ENCODE data around the gene MRPL40. TPM values are rescaled to one million over a fixed set of nuclear protein-coding genes. Genes with fewer than 3 reads are reported as not detected.

Gene MRPL40
- total RNA-seq, 4 donors from 2014 or later, result 7.0 to 27.2 (median 10.2) TPM

DNA sequence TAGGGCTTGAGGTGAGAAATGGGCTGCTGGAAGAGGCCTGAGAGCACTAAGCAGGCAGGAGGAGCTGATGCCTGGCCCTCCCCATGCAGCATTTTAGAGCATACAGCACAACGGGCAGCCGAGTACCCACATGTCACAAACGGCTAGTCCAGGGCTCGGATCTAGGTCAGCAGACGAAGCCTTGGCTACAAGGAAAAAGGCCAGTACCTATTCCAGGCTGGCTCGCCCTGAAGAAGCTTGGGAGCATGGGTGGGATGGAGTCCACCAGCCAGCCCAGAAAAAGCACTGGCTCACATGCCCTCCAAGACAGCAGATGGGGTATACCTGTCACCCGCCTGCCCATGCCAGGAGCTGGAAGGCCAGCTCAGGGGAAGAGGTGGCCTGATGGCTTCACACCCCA lies 37.1 kb downstream of the MRPL40 start:
- Histone ChIP-seq H3K4me3 (no peak overlapping the region), H3K27me3 (no peaks in the 10 kb centered on the region), H3K9me3 (no peaks in the 10 kb centered on the region), H3K27ac (no peak overlapping the region), H3K4me1 (no peaks in the 10 kb centered on the region), H3K36me3 (peaks cover 0 to 100% (median 2%) of the 10 kb centered on the region in 3 donors)
- TF ChIP-seq POLR2A (IDR thresholded peaks at IDR 0.05), result no peak
- TF ChIP-seq, protein P1, sequence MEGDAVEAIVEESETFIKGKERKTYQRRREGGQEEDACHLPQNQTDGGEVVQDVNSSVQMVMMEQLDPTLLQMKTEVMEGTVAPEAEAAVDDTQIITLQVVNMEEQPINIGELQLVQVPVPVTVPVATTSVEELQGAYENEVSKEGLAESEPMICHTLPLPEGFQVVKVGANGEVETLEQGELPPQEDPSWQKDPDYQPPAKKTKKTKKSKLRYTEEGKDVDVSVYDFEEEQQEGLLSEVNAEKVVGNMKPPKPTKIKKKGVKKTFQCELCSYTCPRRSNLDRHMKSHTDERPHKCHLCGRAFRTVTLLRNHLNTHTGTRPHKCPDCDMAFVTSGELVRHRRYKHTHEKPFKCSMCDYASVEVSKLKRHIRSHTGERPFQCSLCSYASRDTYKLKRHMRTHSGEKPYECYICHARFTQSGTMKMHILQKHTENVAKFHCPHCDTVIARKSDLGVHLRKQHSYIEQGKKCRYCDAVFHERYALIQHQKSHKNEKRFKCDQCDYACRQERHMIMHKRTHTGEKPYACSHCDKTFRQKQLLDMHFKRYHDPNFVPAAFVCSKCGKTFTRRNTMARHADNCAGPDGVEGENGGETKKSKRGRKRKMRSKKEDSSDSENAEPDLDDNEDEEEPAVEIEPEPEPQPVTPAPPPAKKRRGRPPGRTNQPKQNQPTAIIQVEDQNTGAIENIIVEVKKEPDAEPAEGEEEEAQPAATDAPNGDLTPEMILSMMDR (IDR thresholded peaks at IDR 0.05), result no peak
- DNase-seq, result no peak

DNA sequence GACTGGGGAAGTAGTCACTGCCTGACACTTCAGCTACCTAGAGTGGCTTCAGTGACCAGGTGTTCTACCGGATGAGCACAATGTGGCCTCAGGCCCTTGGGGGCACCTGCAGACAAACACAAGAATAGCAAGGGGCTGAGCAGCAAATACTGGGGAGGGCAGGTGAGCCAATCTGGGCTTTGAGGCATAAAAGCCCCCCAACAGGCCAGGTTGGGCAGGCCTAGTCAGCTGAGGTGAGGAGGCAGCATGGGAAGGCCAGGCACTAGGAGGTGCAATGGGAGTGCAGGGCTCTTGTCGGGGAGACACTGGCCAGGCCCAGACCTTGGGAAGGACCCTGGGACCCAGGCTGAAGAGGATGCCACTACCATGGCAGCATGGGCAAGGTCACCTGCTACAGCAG lies 37.7 kb downstream of the MRPL40 start:
- H3K36me3 ChIP-seq, result peaks cover 0 to 100% (median 2%) of the 10 kb centered on the region in 3 donors

DNA sequence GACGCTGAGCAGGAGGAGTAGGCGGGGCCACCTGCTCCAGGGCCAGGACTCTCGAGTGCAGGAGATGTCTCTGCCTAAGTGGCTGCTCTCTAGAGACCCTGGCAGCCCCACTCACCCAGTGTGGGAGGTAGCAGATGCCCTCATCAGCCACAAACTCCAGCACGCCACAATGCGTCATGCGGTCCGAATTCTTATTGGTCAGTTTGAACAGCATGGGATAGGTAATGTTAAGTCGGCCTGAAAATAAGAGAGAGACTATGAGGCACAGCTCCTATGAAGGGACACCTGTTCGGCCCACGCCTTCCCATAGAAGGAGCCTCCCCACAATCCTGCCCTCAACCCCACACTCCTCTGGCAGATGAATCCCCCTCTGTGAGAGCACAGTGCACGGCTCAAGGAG lies 39.2 kb downstream of the MRPL40 start:
- Histone ChIP-seq H3K4me1 (no peaks in the 10 kb centered on the region), H3K27me3 (no peaks in the 10 kb centered on the region), H3K27ac (no peak overlapping the region), H3K4me3 (no peak overlapping the region), H3K36me3 (peaks cover 0 to 88% (median 0%) of the 10 kb centered on the region in 3 donors), H3K9me3 (no peaks in the 10 kb centered on the region)
- DNase-seq, result no peak
- TF ChIP-seq, protein P1 (IDR thresholded peaks at IDR 0.05), result no peak
- no peak for TF ChIP-seq POLR2A (IDR thresholded peaks at IDR 0.05)

More for the DNA sequence above, 37.7 kb downstream of the MRPL40 start:
- Histone ChIP-seq H3K27me3 (no peaks in the 10 kb centered on the region), H3K4me3 (no peak overlapping the region), H3K27ac (no peak overlapping the region), H3K9me3 (no peaks in the 10 kb centered on the region), H3K4me1 (no peaks in the 10 kb centered on the region)
- TF ChIP-seq POLR2A (IDR thresholded peaks at IDR 0.05), result no peak
- TF ChIP-seq, protein P1 (IDR thresholded peaks at IDR 0.05), result no peak
- DNase-seq, result no peak

DNA sequence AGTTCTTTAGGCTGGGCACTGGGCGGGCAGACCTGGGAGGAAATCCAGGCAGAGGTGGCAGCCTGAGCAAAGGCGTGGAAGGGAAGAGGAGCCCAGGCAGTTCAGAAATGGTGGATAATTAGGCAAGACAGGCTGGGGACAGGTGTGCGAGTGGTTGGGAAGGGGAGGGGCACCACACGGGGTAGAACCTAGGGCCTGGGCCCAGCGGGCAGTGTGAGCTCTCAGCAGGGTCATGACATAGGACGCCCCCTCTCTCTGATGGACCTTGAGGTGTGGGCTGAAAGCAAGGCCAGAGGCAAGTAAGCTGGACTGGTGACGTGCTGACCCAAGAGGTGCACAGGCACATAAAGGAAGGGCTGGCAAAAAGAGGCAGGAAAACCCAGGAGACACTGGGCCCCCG lies 39.9 kb downstream of the MRPL40 start:
- H3K27ac ChIP-seq, result no peak overlapping the region
- H3K4me3 ChIP-seq, result no peak overlapping the region
- peaks cover 0 to 82% (median 0%) of the 10 kb centered on the region in 3 donors for H3K36me3 ChIP-seq
- peaks cover 0 to 3% (median 0%) of the 10 kb centered on the region in 4 donors for H3K4me1 ChIP-seq
- no peak for TF ChIP-seq POLR2A (IDR thresholded peaks at IDR 0.05)
- TF ChIP-seq, protein P1 (IDR thresholded peaks at IDR 0.05), result no peak
- no peaks in the 10 kb centered on the region for H3K9me3 ChIP-seq
- H3K27me3 ChIP-seq, result no peaks in the 10 kb centered on the region
- no peak for DNase-seq

DNA sequence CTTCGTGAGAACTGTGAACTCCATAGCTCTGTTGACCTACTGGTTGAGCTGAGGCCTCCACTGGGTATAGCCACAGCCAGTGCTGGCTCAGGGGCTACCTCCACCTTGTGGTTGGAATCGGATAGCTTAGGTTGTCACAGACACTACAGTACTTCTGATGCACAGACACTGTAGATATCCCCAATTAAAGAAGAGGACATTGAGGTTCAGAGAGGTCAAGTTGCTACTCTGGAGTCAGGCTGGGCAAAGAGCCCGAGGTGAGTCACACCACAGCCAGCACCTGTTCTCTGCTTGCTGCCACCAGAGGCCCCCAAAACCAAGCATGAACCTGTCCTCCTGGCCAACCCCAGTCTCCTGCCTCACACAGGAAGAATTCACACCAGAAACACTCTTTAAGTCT lies 41.2 kb downstream of the MRPL40 start:
- no peaks in the 10 kb centered on the region for H3K9me3 ChIP-seq
- no peaks in the 10 kb centered on the region for H3K27me3 ChIP-seq
- TF ChIP-seq POLR2A (IDR thresholded peaks at IDR 0.05), result no peak
- TF ChIP-seq, protein P1 (IDR thresholded peaks at IDR 0.05), result no peak
- H3K4me1 ChIP-seq, result peaks cover 0 to 13% (median 4%) of the 10 kb centered on the region in 4 donors
- H3K36me3 ChIP-seq, result peaks cover 0 to 68% (median 0%) of the 10 kb centered on the region in 3 donors
- no peak for DNase-seq
- no peak overlapping the region for H3K4me3 ChIP-seq
- H3K27ac ChIP-seq, result no peak overlapping the region

DNA sequence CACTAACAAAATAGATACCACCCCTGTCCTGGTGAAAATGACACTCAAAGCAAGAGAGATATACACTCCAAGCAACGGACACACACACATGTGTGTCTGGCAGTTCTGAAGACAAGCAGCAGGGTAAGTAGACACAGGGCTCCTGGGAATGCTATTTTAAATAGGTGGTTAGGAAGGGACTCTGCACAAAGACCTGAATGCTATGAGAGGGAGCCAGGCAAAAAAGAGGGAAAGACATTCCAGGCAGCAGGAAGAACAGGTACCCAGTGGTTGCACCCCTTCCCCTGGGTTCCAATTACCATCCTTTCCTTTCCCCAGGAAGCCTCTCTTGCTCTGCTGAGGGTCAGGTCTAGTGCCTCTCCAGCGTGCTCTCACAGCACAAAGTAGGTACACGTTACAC lies 43.7 kb downstream of the MRPL40 start:
- no peak for DNase-seq
- Histone ChIP-seq H3K9me3 (no peaks in the 10 kb centered on the region), H3K27ac (no peak overlapping the region), H3K36me3 (peaks cover 0 to 44% (median 0%) of the 10 kb centered on the region in 3 donors), H3K4me3 (no peak overlapping the region), H3K27me3 (no peaks in the 10 kb centered on the region), H3K4me1 (peaks cover 0 to 21% (median 6%) of the 10 kb centered on the region in 4 donors)
- TF ChIP-seq, protein P1 (IDR thresholded peaks at IDR 0.05), result no peak
- no peak for TF ChIP-seq POLR2A (IDR thresholded peaks at IDR 0.05)
